ENCODE measurements around the gene KCNMA1.

DNA sequence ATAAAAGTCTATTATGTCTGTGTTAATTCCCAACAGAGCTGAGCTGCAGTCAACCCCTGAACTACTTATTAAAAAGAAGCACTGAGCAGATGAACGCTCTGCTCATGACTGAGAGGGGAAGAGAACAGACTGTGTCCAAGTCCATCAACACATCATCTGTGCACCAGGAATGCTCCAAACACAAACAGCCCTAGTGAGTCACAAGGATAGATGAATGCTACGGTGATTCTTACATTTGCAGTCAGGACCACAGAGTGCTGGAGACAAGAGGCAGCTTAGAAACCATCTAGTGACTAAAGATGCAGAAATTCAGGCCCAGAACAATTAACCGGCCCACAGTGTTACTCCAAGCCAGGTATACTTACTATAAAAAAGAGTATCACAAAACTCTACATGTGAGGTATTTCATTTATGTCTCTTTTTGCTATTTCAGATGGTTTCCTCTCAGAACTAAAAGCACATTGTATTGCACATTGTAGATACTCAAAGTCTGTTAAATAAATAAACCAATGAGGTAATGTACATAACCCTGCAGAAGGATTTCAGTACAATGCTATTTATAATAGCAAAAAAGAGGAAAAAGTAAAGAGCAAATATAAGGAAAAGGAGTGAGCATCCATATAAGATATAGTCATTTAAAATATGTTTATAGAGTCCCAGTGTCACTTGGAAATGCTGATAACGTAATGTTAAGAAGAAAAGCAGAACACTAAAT lies 159.2 kb downstream of the KCNMA1 start:
- TF ChIP-seq, protein P1, sequence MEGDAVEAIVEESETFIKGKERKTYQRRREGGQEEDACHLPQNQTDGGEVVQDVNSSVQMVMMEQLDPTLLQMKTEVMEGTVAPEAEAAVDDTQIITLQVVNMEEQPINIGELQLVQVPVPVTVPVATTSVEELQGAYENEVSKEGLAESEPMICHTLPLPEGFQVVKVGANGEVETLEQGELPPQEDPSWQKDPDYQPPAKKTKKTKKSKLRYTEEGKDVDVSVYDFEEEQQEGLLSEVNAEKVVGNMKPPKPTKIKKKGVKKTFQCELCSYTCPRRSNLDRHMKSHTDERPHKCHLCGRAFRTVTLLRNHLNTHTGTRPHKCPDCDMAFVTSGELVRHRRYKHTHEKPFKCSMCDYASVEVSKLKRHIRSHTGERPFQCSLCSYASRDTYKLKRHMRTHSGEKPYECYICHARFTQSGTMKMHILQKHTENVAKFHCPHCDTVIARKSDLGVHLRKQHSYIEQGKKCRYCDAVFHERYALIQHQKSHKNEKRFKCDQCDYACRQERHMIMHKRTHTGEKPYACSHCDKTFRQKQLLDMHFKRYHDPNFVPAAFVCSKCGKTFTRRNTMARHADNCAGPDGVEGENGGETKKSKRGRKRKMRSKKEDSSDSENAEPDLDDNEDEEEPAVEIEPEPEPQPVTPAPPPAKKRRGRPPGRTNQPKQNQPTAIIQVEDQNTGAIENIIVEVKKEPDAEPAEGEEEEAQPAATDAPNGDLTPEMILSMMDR (IDR thresholded peaks at IDR 0.05): no peak
- no peak for TF ChIP-seq POLR2AphosphoS5 (IDR thresholded peaks at IDR 0.05)
